ENCODE data around the gene IGIP. TPM values are rescaled to one million over a fixed set of nuclear protein-coding genes. Genes with fewer than 3 reads are reported as not detected.
A peak's percentile ranks its signal among the peaks of the same experiment; 100 is the strongest.

IGIP gene
- total RNA-seq, 1 experiment from 2014 or later: 1.7 TPM

DNA sequence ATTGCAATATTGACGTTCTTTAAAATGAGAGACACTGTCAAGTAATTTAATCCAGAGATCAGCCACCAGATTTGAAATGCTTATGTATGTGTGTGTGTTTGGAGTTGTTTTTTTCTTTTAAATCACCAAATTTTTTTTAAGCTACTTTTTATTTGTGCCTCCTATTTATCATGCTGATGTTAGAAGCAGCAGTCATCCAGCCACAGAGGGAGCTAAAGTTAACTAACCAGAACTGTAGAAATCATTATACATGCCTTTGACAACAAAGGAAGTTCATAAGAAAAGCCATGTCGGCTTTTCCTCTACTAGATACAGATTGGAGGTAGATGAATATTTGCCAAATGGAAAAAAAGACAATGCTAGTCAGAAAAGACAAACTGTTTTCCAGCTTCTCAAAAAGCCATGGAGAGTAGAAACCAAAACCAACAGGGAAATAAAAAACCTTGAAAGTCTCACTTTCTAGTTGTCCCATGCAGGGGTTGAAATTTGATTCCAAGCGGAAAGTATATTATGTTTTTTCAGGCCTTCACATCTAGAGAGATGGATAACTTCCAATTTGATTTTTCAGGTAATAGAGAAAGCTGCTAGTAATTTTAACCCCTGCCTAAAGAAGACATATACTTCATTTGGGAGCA lies 7.3 kb upstream of the IGIP start:
- Mint-ChIP-seq H3K4me3 (peak overlapping the region; percentile 26), H3K27ac (peak overlapping the region; percentile 47; the same call in 1 of the 2 replicates), H3K27me3 (ENCODE audit: low read depth) (peaks cover 31% of the 10 kb centered on the region), H3K36me3 (no peaks in the 10 kb centered on the region), H3K9me3 (no peaks in the 10 kb centered on the region), H3K4me1 (peaks cover 40% of the 10 kb centered on the region)
- no peak for DNase-seq (ENCODE audit: low spot score)
- ChIA-PET POLR2A (interaction anchor here (0.6 kb wide), 2 partner anchors 10 to 11 kb away, joined by 3 read pairs; no protein-coding TSS in a partner anchor), CTCF (interaction anchor here (0.6 to 7.1 kb wide), 11 partner anchors 15 to 228 kb away, joined by 3 to 73 read pairs (median 4); partner anchors contain the start of gene HBEGF)
- ATAC-seq: no peak
- TF ChIP-seq, protein P1, sequence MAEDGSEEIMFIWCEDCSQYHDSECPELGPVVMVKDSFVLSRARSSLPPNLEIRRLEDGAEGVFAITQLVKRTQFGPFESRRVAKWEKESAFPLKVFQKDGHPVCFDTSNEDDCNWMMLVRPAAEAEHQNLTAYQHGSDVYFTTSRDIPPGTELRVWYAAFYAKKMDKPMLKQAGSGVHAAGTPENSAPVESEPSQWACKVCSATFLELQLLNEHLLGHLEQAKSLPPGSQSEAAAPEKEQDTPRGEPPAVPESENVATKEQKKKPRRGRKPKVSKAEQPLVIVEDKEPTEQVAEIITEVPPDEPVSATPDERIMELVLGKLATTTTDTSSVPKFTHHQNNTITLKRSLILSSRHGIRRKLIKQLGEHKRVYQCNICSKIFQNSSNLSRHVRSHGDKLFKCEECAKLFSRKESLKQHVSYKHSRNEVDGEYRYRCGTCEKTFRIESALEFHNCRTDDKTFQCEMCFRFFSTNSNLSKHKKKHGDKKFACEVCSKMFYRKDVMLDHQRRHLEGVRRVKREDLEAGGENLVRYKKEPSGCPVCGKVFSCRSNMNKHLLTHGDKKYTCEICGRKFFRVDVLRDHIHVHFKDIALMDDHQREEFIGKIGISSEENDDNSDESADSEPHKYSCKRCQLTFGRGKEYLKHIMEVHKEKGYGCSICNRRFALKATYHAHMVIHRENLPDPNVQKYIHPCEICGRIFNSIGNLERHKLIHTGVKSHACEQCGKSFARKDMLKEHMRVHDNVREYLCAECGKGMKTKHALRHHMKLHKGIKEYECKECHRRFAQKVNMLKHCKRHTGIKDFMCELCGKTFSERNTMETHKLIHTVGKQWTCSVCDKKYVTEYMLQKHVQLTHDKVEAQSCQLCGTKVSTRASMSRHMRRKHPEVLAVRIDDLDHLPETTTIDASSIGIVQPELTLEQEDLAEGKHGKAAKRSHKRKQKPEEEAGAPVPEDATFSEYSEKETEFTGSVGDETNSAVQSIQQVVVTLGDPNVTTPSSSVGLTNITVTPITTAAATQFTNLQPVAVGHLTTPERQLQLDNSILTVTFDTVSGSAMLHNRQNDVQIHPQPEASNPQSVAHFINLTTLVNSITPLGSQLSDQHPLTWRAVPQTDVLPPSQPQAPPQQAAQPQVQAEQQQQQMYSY (CRISPR knock-in tag; IDR thresholded peaks at IDR 0.05): no peak
- TF ChIP-seq FOXP1 (CRISPR knock-in tag; IDR thresholded peaks at IDR 0.05; ENCODE audit: borderline replicate concordance): no peak
- TF ChIP-seq CREM (CRISPR knock-in tag; IDR thresholded peaks at IDR 0.05): no peak
- TF ChIP-seq ETV6 (CRISPR knock-in tag; IDR thresholded peaks at IDR 0.05): no peak
- TF ChIP-seq ZNF138 (CRISPR knock-in tag; conservative IDR thresholded peaks at IDR 0.05): no peak
- no peak for TF ChIP-seq ZNF317 (CRISPR knock-in tag; IDR thresholded peaks at IDR 0.05; ENCODE audit: borderline replicate concordance, low read depth)
- TF ChIP-seq, protein P2, sequence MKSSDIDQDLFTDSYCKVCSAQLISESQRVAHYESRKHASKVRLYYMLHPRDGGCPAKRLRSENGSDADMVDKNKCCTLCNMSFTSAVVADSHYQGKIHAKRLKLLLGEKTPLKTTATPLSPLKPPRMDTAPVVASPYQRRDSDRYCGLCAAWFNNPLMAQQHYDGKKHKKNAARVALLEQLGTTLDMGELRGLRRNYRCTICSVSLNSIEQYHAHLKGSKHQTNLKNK (CRISPR knock-in tag; IDR thresholded peaks at IDR 0.05): no peak
- no peak for TF ChIP-seq EMX1 (CRISPR knock-in tag; IDR thresholded peaks at IDR 0.05)
- TF ChIP-seq ZNF671 (CRISPR knock-in tag; IDR thresholded peaks at IDR 0.05): no peak
- no peak for TF ChIP-seq ZNF423 (CRISPR knock-in tag; IDR thresholded peaks at IDR 0.05)

DNA sequence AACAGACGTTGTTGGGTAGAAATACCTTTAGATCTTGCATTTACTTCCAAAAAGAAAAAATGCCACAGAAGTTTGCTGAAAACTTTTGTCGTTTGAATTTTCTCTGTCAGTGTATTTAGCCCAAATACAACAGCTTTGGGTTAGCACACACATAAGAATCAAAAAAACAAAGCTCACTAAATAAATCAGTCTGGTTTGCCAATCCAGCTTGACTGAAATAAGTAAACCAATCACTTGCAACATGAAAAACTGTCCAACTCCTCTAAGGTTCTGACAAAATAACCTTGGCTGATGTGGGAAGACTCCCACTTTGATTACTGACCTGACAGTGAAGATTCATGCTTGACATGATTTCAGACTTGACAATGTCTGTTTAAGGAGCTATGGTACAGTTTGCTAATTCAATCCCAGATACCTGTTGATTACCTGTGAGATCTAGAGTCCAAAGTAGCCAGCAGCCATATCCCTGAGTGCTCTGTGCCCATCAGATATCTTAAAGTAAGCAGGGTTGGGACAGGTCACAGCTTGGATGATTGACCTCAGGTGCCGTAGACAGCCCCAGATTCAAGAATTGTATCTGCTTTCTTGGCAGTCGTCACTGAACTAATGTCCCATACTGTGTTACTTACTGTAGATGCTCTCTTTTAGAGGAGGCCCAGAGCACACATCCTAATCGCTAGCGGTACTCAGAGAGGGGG lies 727 bp downstream of the IGIP start:
- CTCF ChIA-PET: interaction anchor here (1.7 kb wide), 1 partner anchor 19 kb away, joined by 5 read pairs; no protein-coding TSS in a partner anchor
- TF ChIP-seq CBFB (CRISPR knock-in tag; IDR thresholded peaks at IDR 0.05; ENCODE audit: low read depth) (no peak), ZNF317 (CRISPR knock-in tag; IDR thresholded peaks at IDR 0.05; ENCODE audit: borderline replicate concordance, low read depth) (no peak)
- POLR2A ChIA-PET: interaction anchor here (1.1 kb wide), 1 partner anchor 19 kb away, joined by 3 read pairs; no protein-coding TSS in a partner anchor
- no peaks in the 10 kb centered on the region for H3K27me3 Mint-ChIP-seq (ENCODE audit: low read depth)
- ATAC-seq (no peak), DNase-seq (ENCODE audit: low spot score) (no peak)
- H3K4me3 Mint-ChIP-seq: no peak overlapping the region
- H3K27ac Mint-ChIP-seq: no peak overlapping the region
- no peaks in the 10 kb centered on the region for H3K9me3 Mint-ChIP-seq
- H3K4me1 Mint-ChIP-seq: peaks cover 11% of the 10 kb centered on the region
- H3K36me3 Mint-ChIP-seq: no peaks in the 10 kb centered on the region

DNA sequence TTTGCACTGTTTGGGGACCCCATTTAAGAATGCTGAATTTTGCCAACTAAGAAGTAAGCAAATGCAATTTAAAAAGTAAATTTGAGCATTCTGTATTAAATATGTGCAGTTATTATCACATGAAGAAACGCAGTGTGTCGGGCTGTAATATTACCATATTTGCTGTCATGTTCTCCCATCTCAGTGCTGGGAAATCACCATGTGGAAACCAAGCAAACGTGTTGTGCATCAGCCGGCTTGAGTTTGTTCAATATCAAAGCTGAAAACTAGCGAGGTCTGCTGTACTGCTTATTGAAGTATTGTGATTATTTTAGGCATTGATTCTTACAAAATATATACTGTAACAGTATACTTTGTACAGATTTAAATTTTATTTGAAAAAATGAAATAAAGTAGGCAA lies 2.6 kb downstream of the IGIP start:
- H3K27me3 Mint-ChIP-seq (ENCODE audit: low read depth): no peaks in the 10 kb centered on the region
- CTCF ChIA-PET: interaction anchor here (0.6 kb wide), 1 partner anchor 20 kb away, joined by 4 read pairs; no protein-coding TSS in a partner anchor
- no peak for ATAC-seq
- TF ChIP-seq, protein P3, sequence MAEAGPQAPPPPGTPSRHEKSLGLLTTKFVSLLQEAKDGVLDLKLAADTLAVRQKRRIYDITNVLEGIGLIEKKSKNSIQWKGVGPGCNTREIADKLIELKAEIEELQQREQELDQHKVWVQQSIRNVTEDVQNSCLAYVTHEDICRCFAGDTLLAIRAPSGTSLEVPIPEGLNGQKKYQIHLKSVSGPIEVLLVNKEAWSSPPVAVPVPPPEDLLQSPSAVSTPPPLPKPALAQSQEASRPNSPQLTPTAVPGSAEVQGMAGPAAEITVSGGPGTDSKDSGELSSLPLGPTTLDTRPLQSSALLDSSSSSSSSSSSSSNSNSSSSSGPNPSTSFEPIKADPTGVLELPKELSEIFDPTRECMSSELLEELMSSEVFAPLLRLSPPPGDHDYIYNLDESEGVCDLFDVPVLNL (CRISPR knock-in tag; IDR thresholded peaks at IDR 0.05; ENCODE audit: borderline replicate concordance, low read depth): no peak
- TF ChIP-seq, protein P4, sequence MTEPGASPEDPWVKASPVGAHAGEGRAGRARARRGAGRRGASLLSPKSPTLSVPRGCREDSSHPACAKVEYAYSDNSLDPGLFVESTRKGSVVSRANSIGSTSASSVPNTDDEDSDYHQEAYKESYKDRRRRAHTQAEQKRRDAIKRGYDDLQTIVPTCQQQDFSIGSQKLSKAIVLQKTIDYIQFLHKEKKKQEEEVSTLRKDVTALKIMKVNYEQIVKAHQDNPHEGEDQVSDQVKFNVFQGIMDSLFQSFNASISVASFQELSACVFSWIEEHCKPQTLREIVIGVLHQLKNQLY (CRISPR knock-in tag; IDR thresholded peaks at IDR 0.05): no peak
- TF ChIP-seq, protein P5, sequence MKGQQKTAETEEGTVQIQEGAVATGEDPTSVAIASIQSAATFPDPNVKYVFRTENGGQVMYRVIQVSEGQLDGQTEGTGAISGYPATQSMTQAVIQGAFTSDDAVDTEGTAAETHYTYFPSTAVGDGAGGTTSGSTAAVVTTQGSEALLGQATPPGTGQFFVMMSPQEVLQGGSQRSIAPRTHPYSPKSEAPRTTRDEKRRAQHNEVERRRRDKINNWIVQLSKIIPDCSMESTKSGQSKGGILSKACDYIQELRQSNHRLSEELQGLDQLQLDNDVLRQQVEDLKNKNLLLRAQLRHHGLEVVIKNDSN (CRISPR knock-in tag; IDR thresholded peaks at IDR 0.05): no peak
- TF ChIP-seq, protein P1 (CRISPR knock-in tag; IDR thresholded peaks at IDR 0.05): no peak
- TF ChIP-seq ZNF263 (CRISPR knock-in tag; IDR thresholded peaks at IDR 0.05; ENCODE audit: low read depth): no peak
- TF ChIP-seq, protein P6, sequence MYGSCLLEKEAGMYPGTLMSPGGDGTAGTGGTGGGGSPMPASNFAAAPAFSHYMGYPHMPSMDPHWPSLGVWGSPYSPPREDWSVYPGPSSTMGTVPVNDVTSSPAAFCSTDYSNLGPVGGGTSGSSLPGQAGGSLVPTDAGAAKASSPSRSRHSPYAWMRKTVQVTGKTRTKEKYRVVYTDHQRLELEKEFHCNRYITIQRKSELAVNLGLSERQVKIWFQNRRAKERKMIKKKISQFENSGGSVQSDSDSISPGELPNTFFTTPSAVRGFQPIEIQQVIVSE (CRISPR knock-in tag; IDR thresholded peaks at IDR 0.05; ENCODE audit: borderline replicate concordance): no peak

More for the DNA sequence above, 2.6 kb downstream of the IGIP start:
- peaks cover 17% of the 10 kb centered on the region for H3K4me1 Mint-ChIP-seq
- no peaks in the 10 kb centered on the region for H3K36me3 Mint-ChIP-seq
- POLR2A ChIA-PET: no interaction called here
- H3K4me3 Mint-ChIP-seq: no peak overlapping the region
- no peak for DNase-seq (ENCODE audit: low spot score)
- H3K9me3 Mint-ChIP-seq: no peaks in the 10 kb centered on the region
- H3K27ac Mint-ChIP-seq: no peak overlapping the region

All from WTC11 (cell line).